ENCODE data around the gene BTBD8.

DNA sequence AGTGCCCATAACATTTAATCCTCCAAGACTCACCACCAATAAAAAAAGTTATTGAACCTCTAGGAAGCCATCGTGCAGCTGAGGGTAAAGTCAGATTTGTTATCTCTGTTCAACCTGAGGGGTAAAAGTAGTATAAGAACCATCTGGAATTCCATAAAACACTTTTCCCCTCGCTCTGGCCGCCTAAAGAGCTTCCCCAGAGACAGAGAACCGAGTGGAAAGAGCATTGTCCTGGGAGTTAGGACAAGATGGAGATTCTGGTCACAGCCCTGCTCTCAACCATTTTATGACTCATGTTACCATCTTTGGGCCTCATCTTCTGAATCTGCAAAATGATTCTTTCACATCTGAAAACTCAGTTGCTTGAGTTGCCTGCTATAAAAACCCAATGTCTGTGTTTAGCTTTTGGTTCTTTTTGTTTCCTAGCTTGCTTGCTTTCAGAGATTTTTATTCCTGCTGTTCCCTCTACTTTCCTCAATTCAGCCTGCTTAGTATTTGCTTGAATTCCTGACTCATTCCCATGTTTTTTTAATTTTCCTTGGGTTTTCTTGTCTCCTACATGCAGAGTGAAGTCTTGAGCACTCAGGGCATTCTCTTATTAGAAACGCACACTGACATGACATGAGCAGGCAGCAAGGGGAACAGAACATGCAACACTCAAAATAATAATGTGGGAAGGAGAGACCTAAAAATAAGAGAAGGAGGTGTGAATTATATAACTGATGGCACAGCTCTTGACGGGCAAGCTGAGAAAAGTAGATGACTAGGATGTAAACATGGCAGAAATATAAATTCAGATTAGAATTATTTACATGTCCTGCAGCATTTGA lies 48.6 kb upstream of the BTBD8 start:
- no peak for TF ChIP-seq CTCF (conservative IDR thresholded peaks at IDR 0.05 in 1 of 2, IDR thresholded peaks at IDR 0.05 in 1 of 2; ENCODE audit: extremely low read depth in 1 of 2, insufficient read depth in 1 of 2, low read depth in 1 of 2, low read length in 2 of 2)
- no peak for TF ChIP-seq EZH2 (IDR thresholded peaks at IDR 0.05; ENCODE audit: borderline replicate concordance, low read length)
